GM21423 (cell line): ENCODE data around the gene CLCA1.

Experiments
- ATAC-seq: cut with Tn5 transposase; IDR thresholded peaks from one replicate; pipeline ENCODE4 v1.9.1; 2021; ENCODE audit warnings: mild to moderate bottlenecking, moderate library complexity; ENCODE audit not compliant: unreplicated experiment

The CLCA1 gene

GRCh38 chr1:86468501-86468977 lies at the start of gene CLCA1:
Gene CLCA1 (plus strand): TSS chr1:86468927. CDS start chr1:86468972, 45 bp downstream.
- no peak for ATAC-seq

GRCh38 chr1:86419277-86419903 lies 49.3 kb upstream of the CLCA1 start:
- ATAC-seq = no peak

GRCh38 chr1:86421601-86422280 lies 47.0 kb upstream of the CLCA1 start:
- no peak for ATAC-seq

- no peak for ATAC-seq
Measured at GRCh38 chr1:86423473-86423872, 45.3 kb upstream of the CLCA1 start.

GRCh38 chr1:86423873-86424272 lies 44.9 kb upstream of the CLCA1 start, which contains the start of gene CLCA2:
Gene CLCA2 (plus strand): TSS chr1:86424171. CDS start chr1:86424248, 77 bp downstream.
- no peak for ATAC-seq

GRCh38 chr1:86429122-86429725 lies 39.5 kb upstream of the CLCA1 start:
- ATAC-seq = no peak

- ATAC-seq = no peak
Measured at GRCh38 chr1:86429835-86430234, 38.9 kb upstream of the CLCA1 start.

- no peak for ATAC-seq
Measured at GRCh38 chr1:86430376-86430775, 38.4 kb upstream of the CLCA1 start.

- no peak for ATAC-seq
Measured at GRCh38 chr1:86434059-86434458, 34.7 kb upstream of the CLCA1 start.

GRCh38 chr1:86435327-86435726 lies 33.4 kb upstream of the CLCA1 start:
- no peak for ATAC-seq

GRCh38 chr1:86436041-86436440 lies 32.7 kb upstream of the CLCA1 start:
- no peak for ATAC-seq

GRCh38 chr1:86441581-86441980 lies 27.1 kb upstream of the CLCA1 start:
- ATAC-seq = no peak

- no peak for ATAC-seq
Measured at GRCh38 chr1:86441997-86442396, 26.7 kb upstream of the CLCA1 start.

GRCh38 chr1:86445919-86446318 lies 22.8 kb upstream of the CLCA1 start:
- ATAC-seq = no peak

- no peak for ATAC-seq
Measured at GRCh38 chr1:86447198-86447790, 21.4 kb upstream of the CLCA1 start.

- ATAC-seq = no peak
Measured at GRCh38 chr1:86448670-86449069, 20.1 kb upstream of the CLCA1 start.

- no peak for ATAC-seq
Measured at GRCh38 chr1:86449103-86449502, 19.6 kb upstream of the CLCA1 start.

GRCh38 chr1:86450847-86451246 lies 17.9 kb upstream of the CLCA1 start:
- no peak for ATAC-seq

- ATAC-seq = no peak
Measured at GRCh38 chr1:86453664-86454063, 15.1 kb upstream of the CLCA1 start.

- no peak for ATAC-seq
Measured at GRCh38 chr1:86455073-86455472, 13.7 kb upstream of the CLCA1 start.

GRCh38 chr1:86460998-86461397 lies 7.7 kb upstream of the CLCA1 start:
- ATAC-seq = no peak

- ATAC-seq = no peak
Measured at GRCh38 chr1:86461482-86461881, 7.2 kb upstream of the CLCA1 start.
